Stimulated activated CD4-positive, alpha-beta T cell treated with anti-CD3 and anti-CD28 coated beads, TNF-alpha, amount 100 ng/mL, for 4 hours (primary cell): ENCODE measurements around the gene ELAC1.
"Not testable (repeated sequence)": the region's sequence is repeated elsewhere in the genome, so short reads cannot be mapped to it uniquely, and the experiment has no call there.

Experiments used
- DNase-seq, 3 experiments: peaks; one replicate each; pipeline ENCODE4 v3.0.0-alpha.2; 2020; ENCODE audit warnings: low read depth in 3 of 3

Gene ELAC1

GRCh38 chr18:50972404-50972803, 4.6 kb downstream of the ELAC1 start:
- not testable (repeated sequence) for DNase-seq

GRCh38 chr18:50973367-50974126, 5.7 kb downstream of the ELAC1 start:
- DNase-seq: no peak

- DNase-seq: no peak
Measured at GRCh38 chr18:50977037-50977760, 9.4 kb downstream of the ELAC1 start.

- no peak for DNase-seq
Measured at GRCh38 chr18:50981381-50981780, 13.5 kb downstream of the ELAC1 start.

- no peak for DNase-seq
Measured at GRCh38 chr18:50982086-50982801, 14.4 kb downstream of the ELAC1 start.

GRCh38 chr18:50982802-50983179, 15.0 kb downstream of the ELAC1 start:
- DNase-seq: no peak

- DNase-seq: no peak
Measured at GRCh38 chr18:50986360-50987087, 18.7 kb downstream of the ELAC1 start.

- no peak for DNase-seq
Measured at GRCh38 chr18:50987261-50987660, 19.4 kb downstream of the ELAC1 start.

GRCh38 chr18:50989711-50990110, 21.9 kb downstream of the ELAC1 start:
- no peak for DNase-seq

- DNase-seq: no peak
Measured at GRCh38 chr18:50992351-50992762, 24.5 kb downstream of the ELAC1 start.

- DNase-seq: no peak
Measured at GRCh38 chr18:50994031-50994430, 26.2 kb downstream of the ELAC1 start.

- DNase-seq: not testable (repeated sequence)
Measured at GRCh38 chr18:51003174-51003573, 35.3 kb downstream of the ELAC1 start.

GRCh38 chr18:51006061-51006818, 38.4 kb downstream of the ELAC1 start:
- no peak for DNase-seq

- no peak for DNase-seq
Measured at GRCh38 chr18:51006948-51007789, 39.3 kb downstream of the ELAC1 start.

- DNase-seq: no peak
Measured at GRCh38 chr18:51007790-51008139, 39.9 kb downstream of the ELAC1 start.

GRCh38 chr18:51009072-51009471, 41.2 kb downstream of the ELAC1 start:
- no peak for DNase-seq

- no peak for DNase-seq
Measured at GRCh38 chr18:51010218-51010617, 42.4 kb downstream of the ELAC1 start.

- no peak for DNase-seq
Measured at GRCh38 chr18:51011709-51012108, 43.9 kb downstream of the ELAC1 start.

- no peak for DNase-seq
Measured at GRCh38 chr18:51012441-51012840, 44.6 kb downstream of the ELAC1 start.

- DNase-seq: no peak
Measured at GRCh38 chr18:51013259-51013658, 45.4 kb downstream of the ELAC1 start.
